ENCODE data around the gene U2SURP.
"Not testable (repeated sequence)": the region's sequence is repeated elsewhere in the genome, so short reads cannot be mapped to it uniquely, and the experiment has no call there.

U2SURP gene

GRCh38 chr3:143070977-143071551, 69.7 kb downstream of the U2SURP start:
- no peak for DNase-seq

GRCh38 chr3:143071776-143072175, 70.4 kb downstream of the U2SURP start:
- DNase-seq = no peak

- not testable (repeated sequence) for DNase-seq
Observed at GRCh38 chr3:143072298-143073020, 71.1 kb downstream of the U2SURP start.

GRCh38 chr3:143073541-143073940, 72.2 kb downstream of the U2SURP start:
- not testable (repeated sequence) for DNase-seq

GRCh38 chr3:143073983-143074382, 72.6 kb downstream of the U2SURP start:
- not testable (repeated sequence) for DNase-seq

GRCh38 chr3:143078883-143079282, 77.5 kb downstream of the U2SURP start:
- DNase-seq = no peak

- DNase-seq = no peak
Observed at GRCh38 chr3:143080196-143080595, 78.8 kb downstream of the U2SURP start.

GRCh38 chr3:143081365-143081764, 80.0 kb downstream of the U2SURP start:
- no peak for DNase-seq

GRCh38 chr3:143081844-143082778, 80.7 kb downstream of the U2SURP start:
- DNase-seq = no peak

GRCh38 chr3:143083781-143084180, 82.4 kb downstream of the U2SURP start:
- DNase-seq = no peak

- DNase-seq = no peak
Observed at GRCh38 chr3:143084856-143085731, 83.7 kb downstream of the U2SURP start.

- no peak for DNase-seq
Observed at GRCh38 chr3:143088835-143089234, 87.5 kb downstream of the U2SURP start.

- DNase-seq = no peak
Observed at GRCh38 chr3:143089965-143090364, 88.6 kb downstream of the U2SURP start.

GRCh38 chr3:143090486-143090885, 89.1 kb downstream of the U2SURP start:
- DNase-seq = peak in 15 of 56 donors; percentile 2 to 40 (median 17)

GRCh38 chr3:143090976-143091837, 89.8 kb downstream of the U2SURP start:
- DNase-seq = no peak

- DNase-seq = no peak
Observed at GRCh38 chr3:143092191-143092590, 90.8 kb downstream of the U2SURP start.

- no peak for DNase-seq
Observed at GRCh38 chr3:143095813-143096212, 94.4 kb downstream of the U2SURP start.

- no peak for DNase-seq
Observed at GRCh38 chr3:143098032-143098764, 96.8 kb downstream of the U2SURP start.

- DNase-seq = no peak
Observed at GRCh38 chr3:143099210-143099609, 97.8 kb downstream of the U2SURP start.
